C4-2B (cell line): ENCODE data around the gene MBOAT2.
"Not testable (repeated sequence)": the region's sequence is repeated elsewhere in the genome, so short reads cannot be mapped to it uniquely, and the experiment has no call there.

Experiments
- ZFX ChIP-seq: fragments of 450-650 bp; IDR thresholded peaks from 2 replicates; pipeline ENCODE4 v1.6.1; 2017
- TF ChIP-seq, protein P1 (sequence below): fragments of 450-650 bp; conservative IDR thresholded peaks from 2 replicates; pipeline ENCODE4 v1.5.1; 2017; ENCODE audit warnings: mild to moderate bottlenecking

DNA sequence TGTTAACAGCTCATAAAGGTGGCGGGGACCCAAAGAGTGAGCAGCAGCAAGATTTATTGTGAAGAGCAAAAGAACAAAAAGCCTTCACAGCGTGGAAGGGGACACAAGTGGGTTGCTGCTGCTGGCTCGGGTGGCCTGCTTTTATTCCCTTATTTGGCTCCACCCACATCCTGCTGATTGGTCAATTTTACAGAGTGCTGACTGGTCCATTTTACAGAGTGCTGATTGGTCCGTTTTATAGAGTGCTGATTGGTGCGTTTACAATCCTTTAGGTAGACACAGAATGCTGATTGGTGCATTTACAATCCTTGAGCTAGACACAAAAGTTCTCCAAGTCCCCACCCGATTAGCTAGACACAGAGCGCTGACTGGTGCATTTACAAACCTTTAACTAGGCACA is 100.7 kb downstream of the MBOAT2 start:
- TF ChIP-seq, protein P1, sequence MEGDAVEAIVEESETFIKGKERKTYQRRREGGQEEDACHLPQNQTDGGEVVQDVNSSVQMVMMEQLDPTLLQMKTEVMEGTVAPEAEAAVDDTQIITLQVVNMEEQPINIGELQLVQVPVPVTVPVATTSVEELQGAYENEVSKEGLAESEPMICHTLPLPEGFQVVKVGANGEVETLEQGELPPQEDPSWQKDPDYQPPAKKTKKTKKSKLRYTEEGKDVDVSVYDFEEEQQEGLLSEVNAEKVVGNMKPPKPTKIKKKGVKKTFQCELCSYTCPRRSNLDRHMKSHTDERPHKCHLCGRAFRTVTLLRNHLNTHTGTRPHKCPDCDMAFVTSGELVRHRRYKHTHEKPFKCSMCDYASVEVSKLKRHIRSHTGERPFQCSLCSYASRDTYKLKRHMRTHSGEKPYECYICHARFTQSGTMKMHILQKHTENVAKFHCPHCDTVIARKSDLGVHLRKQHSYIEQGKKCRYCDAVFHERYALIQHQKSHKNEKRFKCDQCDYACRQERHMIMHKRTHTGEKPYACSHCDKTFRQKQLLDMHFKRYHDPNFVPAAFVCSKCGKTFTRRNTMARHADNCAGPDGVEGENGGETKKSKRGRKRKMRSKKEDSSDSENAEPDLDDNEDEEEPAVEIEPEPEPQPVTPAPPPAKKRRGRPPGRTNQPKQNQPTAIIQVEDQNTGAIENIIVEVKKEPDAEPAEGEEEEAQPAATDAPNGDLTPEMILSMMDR: not testable (repeated sequence)
- not testable (repeated sequence) for TF ChIP-seq ZFX
